Activated naive CD8-positive, alpha-beta T cell treated with anti-CD3 and anti-CD28 coated beads for 36 hours (primary cell): Measurements from ENCODE around the gene KIF16B. TPM values are rescaled to one million over a fixed set of nuclear protein-coding genes. Genes with fewer than 3 reads are reported as not detected.

ENCODE experiments used
- DNase-seq: peaks from one replicate; pipeline ENCODE4 v3.0.0; 2021
- H3K27ac Mint-ChIP-seq: one replicate; pipeline ENCODE4 v1.8.0; 2022; ENCODE audit warnings: mild to moderate bottlenecking, moderate library complexity, mixed read lengths
- H3K27me3 Mint-ChIP-seq: one replicate; pipeline ENCODE4 v1.8.0; 2022; ENCODE audit warnings: mild to moderate bottlenecking, mixed read lengths
- H3K36me3 Mint-ChIP-seq: one replicate; pipeline ENCODE4 v1.8.0; 2021; ENCODE audit warnings: mild to moderate bottlenecking, mixed read lengths
- H3K4me1 Mint-ChIP-seq: one replicate; pipeline ENCODE4 v1.8.0; 2021; ENCODE audit warnings: mixed read lengths
- H3K4me3 Mint-ChIP-seq: one replicate; pipeline ENCODE4 v1.8.0; 2022; ENCODE audit warnings: mild to moderate bottlenecking, moderate library complexity, mixed read lengths
- H3K9me3 Mint-ChIP-seq: one replicate; pipeline ENCODE4 v1.8.0; 2022; ENCODE audit warnings: mixed read lengths
- total RNA-seq, 2 experiments: library from RNA; stranded (reverse); gene quantifications; one replicate each; pipeline ENCODE4 v1.2.3, GENCODE V29; 2021

KIF16B gene
- total RNA-seq, 2 experiments from 2014 or later = 4.8 to 4.9 TPM

DNA sequence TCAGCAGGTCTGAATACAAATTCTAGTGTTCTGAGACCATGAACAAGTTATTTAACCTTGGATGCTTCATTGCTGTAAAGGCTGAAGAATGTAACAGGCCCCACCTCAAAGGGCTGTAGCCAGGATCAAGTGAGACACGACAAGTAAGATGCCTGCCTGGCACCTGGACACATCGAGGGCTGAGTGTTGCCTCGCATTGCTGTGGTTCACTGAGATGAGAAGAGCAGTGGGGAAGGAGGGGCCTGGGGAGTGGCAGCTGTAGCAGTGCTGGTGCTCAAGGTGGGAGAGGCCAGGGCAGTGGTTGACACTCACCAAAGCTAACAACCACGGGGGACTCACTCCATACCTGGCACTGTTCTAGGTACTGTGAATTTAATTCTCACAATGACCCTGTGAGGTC is 187.8 kb downstream of the KIF16B start:
- Mint-ChIP-seq H3K27ac (no peak overlapping the region), H3K36me3 (peaks cover 4% of the 10 kb centered on the region), H3K4me1 (no peaks in the 10 kb centered on the region), H3K27me3 (no peaks in the 10 kb centered on the region), H3K4me3 (no peak overlapping the region), H3K9me3 (no peaks in the 10 kb centered on the region)
- no peak for DNase-seq

DNA sequence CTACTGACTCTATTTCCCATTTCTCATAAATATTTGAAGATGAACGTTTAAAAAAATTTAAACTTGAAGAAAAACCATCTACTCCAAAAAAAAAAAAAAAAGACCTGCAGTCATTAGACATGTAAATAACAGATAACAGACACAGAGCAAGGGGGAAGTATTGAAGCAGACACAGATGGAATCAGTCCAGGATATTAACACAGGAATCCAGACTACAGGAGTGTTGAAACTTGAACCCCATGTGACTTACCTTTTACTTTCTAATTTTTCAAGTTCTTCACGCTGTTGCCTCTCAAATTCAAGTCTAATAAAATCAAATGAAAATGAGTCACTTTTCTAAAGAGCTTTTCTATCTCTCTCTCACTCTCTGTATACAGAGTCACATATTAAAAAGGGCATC is 191.8 kb downstream of the KIF16B start:
- H3K9me3 Mint-ChIP-seq = no peaks in the 10 kb centered on the region
- DNase-seq = no peak
- no peaks in the 10 kb centered on the region for H3K27me3 Mint-ChIP-seq
- H3K4me1 Mint-ChIP-seq = no peaks in the 10 kb centered on the region
- H3K27ac Mint-ChIP-seq = no peak overlapping the region
- H3K36me3 Mint-ChIP-seq = peaks cover 16% of the 10 kb centered on the region
- no peak overlapping the region for H3K4me3 Mint-ChIP-seq

DNA sequence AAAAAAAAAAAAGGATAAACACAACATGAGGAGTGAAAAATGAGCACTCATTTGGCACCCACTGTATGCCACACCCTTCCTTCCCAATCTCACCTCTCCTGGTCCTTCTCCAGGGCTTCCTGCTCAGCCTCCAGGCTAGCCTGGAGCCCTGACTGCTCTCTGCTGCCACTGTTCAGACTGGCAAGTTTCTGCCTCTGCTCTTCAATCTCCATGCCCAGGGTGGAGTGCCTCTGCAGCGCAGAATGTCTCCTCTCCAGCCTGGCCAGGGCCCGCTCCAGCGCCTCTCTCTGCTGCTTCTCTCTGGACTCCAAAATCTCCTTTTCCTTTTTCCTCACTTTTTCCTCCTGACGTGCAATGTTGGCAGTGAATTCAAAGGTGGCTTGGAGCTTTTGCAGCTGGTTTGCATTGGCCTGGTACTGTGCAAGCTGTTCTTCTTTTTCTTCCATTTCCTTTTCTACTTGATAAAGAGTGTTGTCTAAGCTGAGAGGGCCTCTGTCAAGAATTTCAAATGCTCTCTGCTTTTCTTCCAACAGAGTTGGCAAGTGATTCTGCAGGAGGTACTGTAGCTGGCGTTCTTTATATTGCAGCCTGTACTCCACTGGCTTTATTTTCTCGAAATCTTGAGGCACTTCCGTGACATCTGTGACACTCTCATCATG is 194.4 kb downstream of the KIF16B start:
- Mint-ChIP-seq H3K9me3 (no peaks in the 10 kb centered on the region), H3K27ac (no peak overlapping the region), H3K27me3 (no peaks in the 10 kb centered on the region), H3K36me3 (peaks cover 14% of the 10 kb centered on the region), H3K4me3 (no peak overlapping the region), H3K4me1 (no peaks in the 10 kb centered on the region)
- no peak for DNase-seq

DNA sequence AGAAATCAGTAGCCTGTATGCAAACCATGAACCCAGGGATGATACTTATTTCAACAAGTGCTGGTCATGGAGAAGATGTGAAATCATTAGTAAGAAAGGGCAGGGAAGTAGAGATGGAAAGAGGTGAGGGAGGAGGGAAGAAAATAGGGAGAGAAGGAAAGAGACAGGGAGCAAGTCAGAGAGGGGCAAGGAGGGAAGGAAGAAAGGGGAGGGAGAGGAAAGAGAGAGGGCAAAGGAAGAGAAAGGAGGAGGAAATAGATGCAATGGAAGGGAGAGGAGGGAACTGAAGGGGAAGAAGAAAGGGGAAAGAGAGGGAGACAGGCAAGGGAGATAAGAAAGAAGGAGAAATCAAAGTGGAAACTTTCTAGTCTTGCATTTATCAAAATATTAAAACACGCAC is 195.1 kb downstream of the KIF16B start:
- Mint-ChIP-seq H3K27ac (no peak overlapping the region), H3K9me3 (no peaks in the 10 kb centered on the region), H3K27me3 (no peaks in the 10 kb centered on the region), H3K4me3 (no peak overlapping the region), H3K4me1 (no peaks in the 10 kb centered on the region), H3K36me3 (peaks cover 14% of the 10 kb centered on the region)
- DNase-seq = no peak

DNA sequence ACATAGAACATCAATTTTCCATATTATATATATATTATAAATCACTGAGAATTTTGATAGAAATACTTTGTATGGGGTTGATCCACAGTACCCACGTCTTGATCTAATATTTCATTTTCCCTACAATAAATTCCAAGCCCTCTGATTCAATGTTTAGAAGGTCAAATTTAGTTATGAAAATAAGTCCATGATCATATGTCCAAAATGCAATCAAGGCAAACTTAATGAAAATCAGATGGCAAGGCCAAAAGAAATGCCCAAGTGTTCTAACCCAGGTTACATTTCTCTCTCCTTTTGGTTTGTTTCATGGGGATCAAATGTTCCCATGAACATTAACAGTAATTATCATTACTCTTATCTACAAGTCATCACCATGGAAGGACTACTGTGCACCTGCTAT is 203.8 kb downstream of the KIF16B start:
- no peaks in the 10 kb centered on the region for H3K27me3 Mint-ChIP-seq
- no peak overlapping the region for H3K4me3 Mint-ChIP-seq
- DNase-seq = no peak
- H3K4me1 Mint-ChIP-seq = no peaks in the 10 kb centered on the region
- no peaks in the 10 kb centered on the region for H3K9me3 Mint-ChIP-seq
- H3K27ac Mint-ChIP-seq = no peak overlapping the region
- peaks cover 15% of the 10 kb centered on the region for H3K36me3 Mint-ChIP-seq

DNA sequence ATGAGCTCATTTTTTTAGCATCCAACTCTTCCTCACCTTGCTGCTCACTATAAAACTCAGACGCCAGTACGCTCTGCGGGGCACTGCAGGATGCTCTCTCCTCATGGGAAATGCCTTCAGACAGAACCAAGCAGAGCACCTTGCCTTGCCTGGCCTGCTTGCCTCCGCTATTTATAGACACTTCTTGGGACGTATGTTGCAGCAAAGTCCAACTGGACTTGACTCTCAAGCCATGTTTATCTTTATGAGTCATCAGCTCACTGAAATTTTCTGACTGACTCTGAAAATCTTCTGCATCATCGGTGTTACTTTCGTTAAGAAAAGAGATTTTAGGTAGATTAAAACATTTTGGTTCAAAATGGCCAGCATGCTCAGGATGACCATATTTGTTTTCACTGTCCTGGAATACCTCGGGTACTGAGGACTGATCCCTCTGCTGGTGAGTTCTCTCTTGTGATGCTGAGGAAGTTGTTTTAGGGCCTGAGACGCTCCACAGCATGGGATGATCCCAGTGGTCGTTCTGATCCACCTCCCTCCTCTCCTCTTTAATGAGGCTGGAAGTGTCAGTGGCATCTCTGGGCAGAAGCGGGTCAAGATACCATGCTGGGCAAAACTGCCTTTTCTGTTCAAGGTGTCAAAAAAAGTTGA is 204.5 kb downstream of the KIF16B start:
- Mint-ChIP-seq H3K27me3 (no peaks in the 10 kb centered on the region), H3K9me3 (no peaks in the 10 kb centered on the region), H3K27ac (no peak overlapping the region), H3K4me1 (no peaks in the 10 kb centered on the region), H3K4me3 (no peak overlapping the region), H3K36me3 (peaks cover 15% of the 10 kb centered on the region)
- DNase-seq = no peak

DNA sequence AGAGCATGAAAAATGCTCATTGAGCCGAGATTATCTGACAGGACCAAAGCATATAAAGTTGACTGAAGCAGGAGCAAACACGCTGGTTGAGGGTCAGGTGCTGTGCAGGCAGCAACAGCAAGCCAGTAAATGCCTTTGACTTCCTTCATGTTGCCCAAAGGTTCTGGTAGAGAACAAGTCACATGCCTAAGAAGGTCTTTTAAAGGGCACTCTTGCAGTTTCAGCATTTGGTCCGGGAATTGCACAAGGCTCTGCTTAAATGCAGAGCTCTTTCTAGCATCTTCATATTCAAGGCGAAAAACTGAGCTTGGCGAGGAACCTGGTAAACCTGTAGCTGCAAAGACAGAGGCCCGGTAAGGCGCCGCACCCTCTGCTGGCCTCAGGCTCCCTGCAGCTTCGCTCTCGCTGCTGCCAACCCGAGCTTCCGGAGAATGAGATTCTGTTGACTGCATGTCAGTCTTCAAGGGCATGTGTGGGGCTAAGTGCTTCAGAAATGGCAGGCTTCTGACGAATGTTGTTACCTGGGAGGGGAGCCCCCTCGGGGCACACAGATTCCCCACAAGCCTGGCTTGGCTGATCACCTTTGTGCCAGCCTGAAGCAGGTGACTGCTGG is 205.2 kb downstream of the KIF16B start:
- Mint-ChIP-seq H3K36me3 (peaks cover 15% of the 10 kb centered on the region), H3K9me3 (no peaks in the 10 kb centered on the region), H3K4me3 (no peak overlapping the region)

DNA sequence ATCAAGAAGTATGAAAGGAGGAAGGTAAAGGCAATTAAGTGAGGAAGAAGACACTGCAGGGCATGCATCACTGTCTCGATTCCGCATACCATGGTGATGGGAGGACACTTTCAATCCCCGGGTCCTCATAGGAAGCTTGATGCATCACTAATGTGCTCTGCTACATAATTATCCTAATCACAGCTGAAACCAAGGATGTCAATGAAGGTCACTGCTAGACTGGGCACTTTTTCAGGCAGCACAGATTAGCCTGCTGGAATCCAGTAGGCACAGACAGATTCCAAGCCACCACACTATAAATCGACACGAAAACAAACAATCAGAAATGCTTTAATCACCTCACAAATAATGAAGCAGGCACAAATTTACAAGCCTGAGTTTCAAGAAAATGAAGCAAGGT is 206.7 kb downstream of the KIF16B start:
- no peak for DNase-seq
- Mint-ChIP-seq H3K27ac (no peak overlapping the region), H3K27me3 (no peaks in the 10 kb centered on the region), H3K9me3 (no peaks in the 10 kb centered on the region), H3K36me3 (peaks cover 15% of the 10 kb centered on the region), H3K4me1 (no peaks in the 10 kb centered on the region), H3K4me3 (no peak overlapping the region)

More for the DNA sequence above, 205.2 kb downstream of the KIF16B start:
- H3K27me3 Mint-ChIP-seq = no peaks in the 10 kb centered on the region
- no peak overlapping the region for H3K27ac Mint-ChIP-seq
- no peaks in the 10 kb centered on the region for H3K4me1 Mint-ChIP-seq
- DNase-seq = no peak

DNA sequence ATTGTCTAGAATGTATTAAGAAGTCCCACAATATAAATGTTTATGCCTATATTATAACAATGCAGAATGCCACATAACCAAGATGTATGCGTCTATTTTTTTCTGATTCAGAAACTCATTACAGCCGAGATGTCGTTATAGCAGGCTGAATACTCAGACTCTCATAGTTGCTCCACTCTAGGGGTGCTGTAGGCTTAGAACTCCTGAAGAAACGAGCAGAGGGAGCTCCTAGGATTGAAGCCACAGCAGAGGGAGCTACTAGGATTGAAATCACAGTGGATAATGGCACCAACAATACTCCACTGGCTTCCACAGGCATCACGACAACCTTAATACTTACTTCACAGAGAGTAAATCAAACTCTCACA is 208.9 kb downstream of the KIF16B start:
- H3K9me3 Mint-ChIP-seq = no peaks in the 10 kb centered on the region
- DNase-seq = no peak
- H3K27ac Mint-ChIP-seq = no peak overlapping the region
- no peak overlapping the region for H3K4me3 Mint-ChIP-seq
- no peaks in the 10 kb centered on the region for H3K4me1 Mint-ChIP-seq
- H3K27me3 Mint-ChIP-seq = no peaks in the 10 kb centered on the region
- H3K36me3 Mint-ChIP-seq = peaks cover 15% of the 10 kb centered on the region

DNA sequence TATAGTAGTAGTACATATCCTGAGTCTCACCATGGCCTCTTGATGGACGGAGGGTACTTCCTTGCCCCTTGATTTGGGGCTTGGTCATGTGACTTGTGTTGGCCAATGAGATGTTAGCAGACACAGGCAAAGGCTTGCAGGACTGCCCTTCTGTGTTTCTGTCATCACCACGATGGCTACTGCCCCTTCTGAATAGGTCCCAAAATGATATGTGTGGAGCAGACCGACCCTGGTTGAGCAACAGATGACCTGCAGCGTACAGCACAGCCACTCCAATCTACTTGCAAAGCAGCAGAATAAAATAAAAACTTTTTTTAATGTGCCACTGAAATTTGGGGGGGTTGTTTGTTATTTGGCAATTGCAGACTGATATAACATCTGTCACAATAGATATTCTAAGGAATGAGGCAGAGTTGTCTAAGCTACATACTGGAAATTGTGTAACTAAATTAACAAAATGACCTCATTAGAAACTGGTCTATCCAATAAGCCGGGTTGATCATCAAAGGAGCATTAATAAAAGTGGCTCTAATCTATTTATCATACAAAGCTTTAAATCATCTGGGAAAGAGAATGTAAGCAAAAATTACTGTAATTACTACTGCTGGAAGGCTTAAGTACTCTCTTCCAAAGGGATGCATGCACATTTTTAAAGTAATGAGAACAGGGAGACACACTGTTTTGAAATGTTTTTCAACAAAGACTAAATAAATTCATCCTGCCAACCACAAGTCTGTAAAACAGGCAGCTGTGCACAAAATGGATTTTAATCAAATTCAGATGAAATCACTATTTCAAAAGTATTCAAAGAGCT is 209.5 kb downstream of the KIF16B start:
- no peak for DNase-seq
- no peaks in the 10 kb centered on the region for H3K9me3 Mint-ChIP-seq
- no peaks in the 10 kb centered on the region for H3K4me1 Mint-ChIP-seq
- no peak overlapping the region for H3K4me3 Mint-ChIP-seq
- peaks cover 10% of the 10 kb centered on the region for H3K36me3 Mint-ChIP-seq
- no peaks in the 10 kb centered on the region for H3K27me3 Mint-ChIP-seq
- H3K27ac Mint-ChIP-seq = no peak overlapping the region

DNA sequence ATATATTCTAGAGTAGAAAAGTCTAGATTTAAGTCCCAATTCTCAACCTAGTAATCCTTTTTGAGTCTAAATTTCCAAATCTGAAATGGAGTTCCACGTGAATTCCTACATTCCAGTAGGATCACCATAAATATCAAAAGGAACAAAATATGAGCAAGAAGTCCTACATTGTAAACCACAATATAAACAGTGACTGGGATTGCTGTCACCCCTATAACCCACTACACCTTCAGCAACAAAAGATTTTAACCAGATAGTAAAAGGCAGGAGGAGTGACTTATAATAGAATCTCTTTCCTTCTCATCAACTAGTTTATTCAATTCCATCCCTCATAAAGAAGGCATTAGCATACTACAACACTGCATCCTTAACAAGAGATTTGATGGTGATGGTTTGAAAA is 210.6 kb downstream of the KIF16B start:
- Mint-ChIP-seq H3K27ac (no peak overlapping the region), H3K36me3 (peaks cover 7% of the 10 kb centered on the region), H3K9me3 (no peaks in the 10 kb centered on the region), H3K4me3 (no peak overlapping the region), H3K4me1 (no peaks in the 10 kb centered on the region), H3K27me3 (no peaks in the 10 kb centered on the region)
- DNase-seq = no peak

DNA sequence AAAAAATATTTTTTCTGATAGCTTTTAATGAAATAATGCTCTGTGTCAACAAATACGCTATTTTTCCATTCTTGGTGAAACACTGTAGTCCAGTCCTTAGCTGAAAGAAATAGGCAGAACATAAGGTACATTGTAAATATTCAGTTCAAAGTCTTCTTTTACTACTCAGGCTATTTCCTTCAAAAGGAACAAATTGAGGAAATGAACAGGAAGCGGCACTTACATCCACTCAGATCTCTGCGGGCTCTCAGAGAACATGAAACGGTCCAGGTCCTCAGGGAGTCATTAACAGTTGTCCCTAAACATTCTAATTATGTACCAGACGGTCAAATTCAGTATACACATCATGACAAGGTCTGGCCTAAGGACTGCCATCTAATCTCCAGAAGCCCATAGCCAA is 212.6 kb downstream of the KIF16B start:
- Mint-ChIP-seq H3K36me3 (no peaks in the 10 kb centered on the region), H3K9me3 (no peaks in the 10 kb centered on the region), H3K27ac (no peak overlapping the region), H3K27me3 (no peaks in the 10 kb centered on the region), H3K4me3 (no peak overlapping the region), H3K4me1 (no peaks in the 10 kb centered on the region)
- DNase-seq = no peak

DNA sequence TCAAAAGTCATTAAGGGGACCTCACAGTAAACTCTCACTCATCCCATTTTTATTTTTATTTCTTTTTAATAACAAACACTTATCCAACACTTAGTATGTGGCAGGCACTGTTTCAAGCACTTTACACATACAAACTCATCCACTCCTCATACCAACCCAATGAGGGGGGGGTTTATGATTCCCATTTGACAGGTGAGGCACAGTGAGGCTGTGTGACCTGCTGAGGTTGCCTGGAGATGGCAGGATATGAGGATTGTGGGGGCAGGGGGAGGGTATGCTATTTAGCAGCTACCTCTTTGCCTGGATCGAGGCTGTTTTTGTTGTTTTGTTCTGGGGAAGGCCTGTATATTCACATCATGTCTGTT is 219.8 kb downstream of the KIF16B start:
- Mint-ChIP-seq H3K9me3 (no peaks in the 10 kb centered on the region), H3K36me3 (no peaks in the 10 kb centered on the region), H3K27ac (no peak overlapping the region), H3K4me1 (no peaks in the 10 kb centered on the region), H3K4me3 (no peak overlapping the region), H3K27me3 (no peaks in the 10 kb centered on the region)
- DNase-seq = no peak

DNA sequence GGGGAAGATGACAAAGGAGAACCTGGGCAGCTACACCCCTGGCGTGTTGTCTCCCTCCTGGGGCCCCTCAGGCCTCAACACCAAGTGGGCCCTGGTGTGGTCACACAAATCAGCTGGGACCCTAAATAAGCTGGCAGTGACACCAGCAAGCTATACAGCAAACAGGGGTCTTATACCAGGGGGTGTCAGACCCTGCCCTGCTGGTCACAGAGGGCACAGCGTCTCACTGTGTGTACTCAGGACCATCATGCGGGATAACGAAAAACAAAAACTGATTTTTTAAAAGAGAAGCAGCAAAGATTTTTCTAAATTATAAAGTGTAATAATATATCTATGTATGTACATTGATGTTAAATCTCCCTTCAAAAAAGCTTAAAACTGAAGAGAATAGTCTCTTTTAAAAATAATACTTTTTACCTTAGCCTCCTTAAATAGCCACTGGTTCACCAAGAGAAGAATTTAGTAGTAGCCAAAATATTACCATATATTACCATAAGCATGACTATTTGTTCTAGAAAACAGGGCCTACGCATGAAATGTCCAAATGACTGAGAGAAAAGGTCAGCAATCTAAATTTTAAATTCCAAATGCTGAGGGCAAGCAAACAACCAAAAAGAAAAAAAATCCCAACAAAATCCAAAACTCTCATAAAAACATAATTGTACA is 220.4 kb downstream of the KIF16B start:
- H3K4me1 Mint-ChIP-seq = no peaks in the 10 kb centered on the region
- H3K36me3 Mint-ChIP-seq = no peaks in the 10 kb centered on the region
- no peaks in the 10 kb centered on the region for H3K27me3 Mint-ChIP-seq
- no peak for DNase-seq
- H3K9me3 Mint-ChIP-seq = no peaks in the 10 kb centered on the region
- no peak overlapping the region for H3K4me3 Mint-ChIP-seq
- H3K27ac Mint-ChIP-seq = no peak overlapping the region

DNA sequence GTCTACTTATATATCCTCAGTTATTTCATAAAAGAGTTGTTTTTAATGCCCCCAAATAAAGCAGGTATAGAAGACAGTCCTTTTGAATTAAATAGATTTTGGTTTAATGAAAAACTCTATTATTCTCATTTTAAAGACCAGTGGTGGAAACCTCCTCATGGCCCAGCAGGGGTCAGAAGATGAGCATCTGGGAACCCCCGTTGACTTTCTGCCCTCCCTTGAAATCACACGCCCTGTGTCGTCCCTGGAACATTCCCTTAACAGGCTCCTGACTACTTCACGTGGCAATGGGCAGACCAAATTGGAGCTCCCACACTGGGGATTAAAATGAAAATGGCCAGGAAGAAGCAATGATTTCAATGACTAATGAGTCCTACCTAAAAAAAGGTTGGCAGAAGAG is 220.9 kb downstream of the KIF16B start:
- Mint-ChIP-seq H3K4me1 (no peaks in the 10 kb centered on the region), H3K4me3 (no peak overlapping the region), H3K36me3 (no peaks in the 10 kb centered on the region), H3K27me3 (no peaks in the 10 kb centered on the region), H3K9me3 (no peaks in the 10 kb centered on the region), H3K27ac (no peak overlapping the region)
- DNase-seq = no peak
